ENCODE data around the gene SMIM10. TPM values are rescaled to one million over a fixed set of nuclear protein-coding genes. Genes with fewer than 3 reads are reported as not detected.

Gene SMIM10
- total and polyA plus RNA-seq, 2 of the 4 experiments (the other 2 are of a cell fraction), result 2.3 to 6.0 TPM

DNA sequence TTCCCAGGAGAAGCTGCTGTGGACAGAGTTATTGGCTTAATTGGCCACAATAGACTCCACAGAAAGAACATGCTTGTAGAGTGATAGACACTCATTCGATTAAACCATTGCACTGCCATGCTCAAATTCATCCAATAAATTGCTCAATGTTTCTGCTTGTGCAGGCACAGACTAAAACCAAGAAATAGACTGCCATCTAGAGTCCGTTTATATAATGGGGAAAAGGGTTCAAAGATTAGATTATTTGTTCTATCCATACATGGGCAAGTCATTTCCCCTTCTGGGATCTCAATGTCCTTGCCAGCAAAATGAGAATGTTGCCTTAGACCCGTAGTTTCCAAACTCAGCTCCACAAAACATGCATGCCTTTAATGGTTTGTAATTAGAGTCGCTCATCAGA is 8.7 kb downstream of the SMIM10 start:
- dilution Hi-C loops (cut with HindIII; ENCODE audit: low sequenced_read_pairs, unreplicated experiment), result no loop called here
- Histone ChIP-seq H3K4ac (ENCODE audit: low read depth, low read length) (peak overlapping the region; percentile 88), H2BK120ac (ENCODE audit: low read depth, low read length) (peak overlapping the region; percentile 66; the same call in 1 of the 2 replicates), H3K36me3 (ENCODE audit: control insufficient read depth, insufficient read depth, low read length) (no peaks in the 10 kb centered on the region), H2AK5ac (ENCODE audit: low read depth, low read length) (peak overlapping the region; percentile 59; the same call in 1 of the 2 replicates), H4K91ac (ENCODE audit: insufficient read depth, low read depth, low read length) (peak overlapping the region; percentile 78; the same call in 1 of the 2 replicates), H2AFZ (replicated peaks; ENCODE audit: low read length, poor library complexity) (no peak overlapping the region), H2AK9ac (replicated peaks; ENCODE audit: low read depth, low read length, poor library complexity) (no peak overlapping the region), H3K4me2 (ENCODE audit: low read depth, low read length) (no peak overlapping the region), H2BK5ac (ENCODE audit: low read depth, low read length, poor library complexity, severe bottlenecking) (peak overlapping the region; percentile 74), H2BK20ac (ENCODE audit: low read depth, low read length) (peak overlapping the region; percentile 15; the same call in 1 of the 2 replicates), H3K4me3 (ENCODE audit: insufficient read depth, low read depth, low read length) (no peak overlapping the region), H3K9me3 (ENCODE audit: control insufficient read depth, insufficient read depth, low read length) (no peaks in the 10 kb centered on the region), H3K27ac (ENCODE audit: insufficient read depth, low read length) (peak overlapping the region; percentile 92; the same call in 1 of the 2 replicates), H3K56ac (ENCODE audit: extremely low read depth, insufficient read depth, low read length) (no peak overlapping the region), H3K9me1 (ENCODE audit: insufficient read depth, low read length) (peaks cover 4% of the 10 kb centered on the region), H4K8ac (ENCODE audit: low read depth in 2 of 2, low read length in 2 of 2) (peak overlapping the region; percentile 37 to 75; a peak in 3 of 4 replicates), H4K20me1 (ENCODE audit: insufficient read depth, low read length) (no peaks in the 10 kb centered on the region), H4K5ac (ENCODE audit: low read depth, low read length) (0 out of 2 replicates have a peak overlapping the region, but pooled peaks have one; percentile 28), H3K18ac (ENCODE audit: low read depth, low read length) (no peak overlapping the region; the same call in 1 of the 2 replicates), H3K4me1 (ENCODE audit: control insufficient read depth, insufficient read depth, low read length) (peaks cover 5% of the 10 kb centered on the region), H3K14ac (replicated peaks; ENCODE audit: low read depth, low read length) (0 out of 2 replicates have a peak overlapping the region, but pooled peaks have one; percentile 16), H3K27me3 (ENCODE audit: control insufficient read depth, insufficient read depth, low read length) (no peaks in the 10 kb centered on the region), H2BK15ac (ENCODE audit: low read depth, low read length) (no peak overlapping the region; the same call in 2 of the 3 replicates), H3K79me1 (ENCODE audit: low read depth in 1 of 2, low read length in 2 of 2) (0 out of 4 replicates have a peak, but pooled peaks cover 0 to 10% of the 10 kb centered on the region in 2 experiments), H3K23ac (ENCODE audit: low read depth, low read length) (no peak overlapping the region), H3K9ac (ENCODE audit: low read depth, low read length) (no peak overlapping the region)
- POLR2A ChIA-PET (ENCODE audit: unreplicated experiment), result no interaction called here
- intact Hi-C loops (cut with micrococcal nuclease), result loop anchor here (5.0 kb wide), 2 partner anchors 207 to 517 kb away; no protein-coding TSS in a partner anchor
- in situ Hi-C loops (cut with MboI; ENCODE audit: low sequenced_read_pairs), result no loop called here
- peak; percentile 69 for DNase-seq
- CTCF ChIA-PET, result interaction anchor here (0.7 kb wide), 1 partner anchor 35 kb away, joined by 3 read pairs; no protein-coding TSS in a partner anchor
- peak; percentile 42 for ATAC-seq (ENCODE audit: low read depth)
- TF ChIP-seq POLR2A (IDR thresholded peaks at IDR 0.05; ENCODE audit: low read depth, low read length) (no peak), CEBPB (IDR thresholded peaks at IDR 0.05; ENCODE audit: low read depth, low read length) (peak; percentile 87), RAD21 (IDR thresholded peaks at IDR 0.05; ENCODE audit: low read length) (peak; percentile 63), NFE2L2 (IDR thresholded peaks at IDR 0.05; ENCODE audit: low read depth, low read length) (no peak), MAFK (IDR thresholded peaks at IDR 0.05; ENCODE audit: low read depth, low read length) (no peak), SMC3 (IDR thresholded peaks at IDR 0.05; ENCODE audit: low read depth, low read length) (peak; percentile 50)
- TF ChIP-seq, protein P1, sequence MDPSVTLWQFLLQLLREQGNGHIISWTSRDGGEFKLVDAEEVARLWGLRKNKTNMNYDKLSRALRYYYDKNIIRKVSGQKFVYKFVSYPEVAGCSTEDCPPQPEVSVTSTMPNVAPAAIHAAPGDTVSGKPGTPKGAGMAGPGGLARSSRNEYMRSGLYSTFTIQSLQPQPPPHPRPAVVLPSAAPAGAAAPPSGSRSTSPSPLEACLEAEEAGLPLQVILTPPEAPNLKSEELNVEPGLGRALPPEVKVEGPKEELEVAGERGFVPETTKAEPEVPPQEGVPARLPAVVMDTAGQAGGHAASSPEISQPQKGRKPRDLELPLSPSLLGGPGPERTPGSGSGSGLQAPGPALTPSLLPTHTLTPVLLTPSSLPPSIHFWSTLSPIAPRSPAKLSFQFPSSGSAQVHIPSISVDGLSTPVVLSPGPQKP (IDR thresholded peaks at IDR 0.05; ENCODE audit: borderline replicate concordance, low read depth, low read length), result no peak
- TF ChIP-seq, protein P2, sequence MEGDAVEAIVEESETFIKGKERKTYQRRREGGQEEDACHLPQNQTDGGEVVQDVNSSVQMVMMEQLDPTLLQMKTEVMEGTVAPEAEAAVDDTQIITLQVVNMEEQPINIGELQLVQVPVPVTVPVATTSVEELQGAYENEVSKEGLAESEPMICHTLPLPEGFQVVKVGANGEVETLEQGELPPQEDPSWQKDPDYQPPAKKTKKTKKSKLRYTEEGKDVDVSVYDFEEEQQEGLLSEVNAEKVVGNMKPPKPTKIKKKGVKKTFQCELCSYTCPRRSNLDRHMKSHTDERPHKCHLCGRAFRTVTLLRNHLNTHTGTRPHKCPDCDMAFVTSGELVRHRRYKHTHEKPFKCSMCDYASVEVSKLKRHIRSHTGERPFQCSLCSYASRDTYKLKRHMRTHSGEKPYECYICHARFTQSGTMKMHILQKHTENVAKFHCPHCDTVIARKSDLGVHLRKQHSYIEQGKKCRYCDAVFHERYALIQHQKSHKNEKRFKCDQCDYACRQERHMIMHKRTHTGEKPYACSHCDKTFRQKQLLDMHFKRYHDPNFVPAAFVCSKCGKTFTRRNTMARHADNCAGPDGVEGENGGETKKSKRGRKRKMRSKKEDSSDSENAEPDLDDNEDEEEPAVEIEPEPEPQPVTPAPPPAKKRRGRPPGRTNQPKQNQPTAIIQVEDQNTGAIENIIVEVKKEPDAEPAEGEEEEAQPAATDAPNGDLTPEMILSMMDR (conservative IDR thresholded peaks at IDR 0.05; ENCODE audit: low read depth, low read length), result peak; percentile 65
- no TSS peak for BruUV-seq (replicated peaks)
- WGBS, 2 experiments (ENCODE audit: extremely low coverage in 2 of 2, insufficient read length in 1 of 2), result no CpG with 5 or more reads among the region's 4 CpGs

Measured in IMR-90 (cell line).